GM21529 (cell line): Measurements from ENCODE around the gene ACAP2.

Source experiments
- ATAC-seq: cut with Tn5 transposase; IDR thresholded peaks from one replicate; pipeline ENCODE4 v1.9.1; 2021; ENCODE audit not compliant: unreplicated experiment

Gene ACAP2

GRCh38 chr3:195224980-195225580 lies 217.7 kb downstream of the ACAP2 start:
- no peak for ATAC-seq
